ENCODE data around the gene HERC2. TPM values are rescaled to one million over a fixed set of nuclear protein-coding genes. Genes with fewer than 3 reads are reported as not detected.

The HERC2 gene
- total and polyA plus RNA-seq, 7 donors: 11.1 to 85.6 (median 42.5) TPM

- WGBS, 2 donors: 39 to 58% methylated on average over 1 of the region's 1 CpG
- Histone ChIP-seq H3K36me3 (no peaks in the 10 kb centered on the region), H3K27ac (no peak overlapping the region), H3K27me3 (no peaks in the 10 kb centered on the region), H3K4me3 (no peak overlapping the region), H3K9me3 (peaks cover 0 to 4% (median 0%) of the 10 kb centered on the region in 4 donors), H3K4me1 (no peaks in the 10 kb centered on the region)
- intact Hi-C loops (cut with DNase I): no loop called here
- DNase-seq: no peak
- TF ChIP-seq POLR2A (IDR thresholded peaks at IDR 0.05) (no peak), POLR2AphosphoS5 (IDR thresholded peaks at IDR 0.05) (no peak), EP300 (IDR thresholded peaks at IDR 0.05) (no peak)
- TF ChIP-seq, protein P1, sequence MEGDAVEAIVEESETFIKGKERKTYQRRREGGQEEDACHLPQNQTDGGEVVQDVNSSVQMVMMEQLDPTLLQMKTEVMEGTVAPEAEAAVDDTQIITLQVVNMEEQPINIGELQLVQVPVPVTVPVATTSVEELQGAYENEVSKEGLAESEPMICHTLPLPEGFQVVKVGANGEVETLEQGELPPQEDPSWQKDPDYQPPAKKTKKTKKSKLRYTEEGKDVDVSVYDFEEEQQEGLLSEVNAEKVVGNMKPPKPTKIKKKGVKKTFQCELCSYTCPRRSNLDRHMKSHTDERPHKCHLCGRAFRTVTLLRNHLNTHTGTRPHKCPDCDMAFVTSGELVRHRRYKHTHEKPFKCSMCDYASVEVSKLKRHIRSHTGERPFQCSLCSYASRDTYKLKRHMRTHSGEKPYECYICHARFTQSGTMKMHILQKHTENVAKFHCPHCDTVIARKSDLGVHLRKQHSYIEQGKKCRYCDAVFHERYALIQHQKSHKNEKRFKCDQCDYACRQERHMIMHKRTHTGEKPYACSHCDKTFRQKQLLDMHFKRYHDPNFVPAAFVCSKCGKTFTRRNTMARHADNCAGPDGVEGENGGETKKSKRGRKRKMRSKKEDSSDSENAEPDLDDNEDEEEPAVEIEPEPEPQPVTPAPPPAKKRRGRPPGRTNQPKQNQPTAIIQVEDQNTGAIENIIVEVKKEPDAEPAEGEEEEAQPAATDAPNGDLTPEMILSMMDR (IDR thresholded peaks at IDR 0.05): no peak
Observed at GRCh38 chr15:28068930-28069329, 253.0 kb downstream of the HERC2 start.

GRCh38 chr15:28066231-28066630 is 255.7 kb downstream of the HERC2 start:
- DNase-seq: no peak
- TF ChIP-seq POLR2AphosphoS5 (IDR thresholded peaks at IDR 0.05) (no peak), EP300 (IDR thresholded peaks at IDR 0.05) (no peak), POLR2A (IDR thresholded peaks at IDR 0.05) (no peak)
- TF ChIP-seq, protein P1 (IDR thresholded peaks at IDR 0.05): no peak
- WGBS, 2 donors: 65 to 68% methylated on average over 3 of the region's 3 CpGs

More at GRCh38 chr15:28066231-28066630, 255.7 kb downstream of the HERC2 start:
- H3K36me3 ChIP-seq: no peaks in the 10 kb centered on the region
- intact Hi-C loops (cut with DNase I): no loop called here
- peaks cover 0 to 7% (median 0%) of the 10 kb centered on the region in 4 donors for H3K9me3 ChIP-seq
- no peak overlapping the region for H3K4me3 ChIP-seq
- H3K27ac ChIP-seq: no peak overlapping the region
- H3K27me3 ChIP-seq: no peaks in the 10 kb centered on the region
- no peaks in the 10 kb centered on the region for H3K4me1 ChIP-seq

Small RNA genes within 50 kb of the gene (small RNA-seq; reads per million reads assigned to genes)
- 0 reads per million in 3 donors for gene AC091304.5

Other genes starting within 250 kb of the HERC2 start
- gene OCA2, start 222.9 kb downstream of the HERC2 start, total RNA-seq: under 1 TPM in 1 of 4 donors, not detected in 3; 0.36 TPM
- gene OCA2, start 222.9 kb downstream of the HERC2 start, polyA plus RNA-seq: under 1 TPM in 1 of 3 donors, not detected in 2; 0.41 TPM
- not detected for gene GOLGA6L24, start 35.9 kb upstream of the HERC2 start, total RNA-seq
- not detected for gene GOLGA6L24, start 35.9 kb upstream of the HERC2 start, polyA plus RNA-seq
- not detected for gene GOLGA8F, start 56.5 kb upstream of the HERC2 start, total RNA-seq
- not detected for gene GOLGA8F, start 56.5 kb upstream of the HERC2 start, polyA plus RNA-seq
- gene GOLGA8G, start 210.8 kb upstream of the HERC2 start, total RNA-seq: under 1 TPM in 1 of 4 donors, not detected in 3; 0.55 TPM
- gene GOLGA8G, start 210.8 kb upstream of the HERC2 start, polyA plus RNA-seq: under 1 TPM in 1 of 3 donors, not detected in 2; under 0.01 TPM
- not detected for gene GOLGA6L25, start 231.4 kb upstream of the HERC2 start, total RNA-seq
- gene GOLGA6L25, start 231.4 kb upstream of the HERC2 start, polyA plus RNA-seq: not detected

All from sigmoid colon (tissue), 7 donors.